ENCODE data around the gene PSMD4. TPM values are rescaled to one million over a fixed set of nuclear protein-coding genes. Genes with fewer than 3 reads are reported as not detected.

PSMD4 gene
- total and polyA plus RNA-seq, 2 of the 8 experiments (the other 6 are each of a cell fraction or from before 2014, with no cell fraction given): 216 to 284 TPM

DNA sequence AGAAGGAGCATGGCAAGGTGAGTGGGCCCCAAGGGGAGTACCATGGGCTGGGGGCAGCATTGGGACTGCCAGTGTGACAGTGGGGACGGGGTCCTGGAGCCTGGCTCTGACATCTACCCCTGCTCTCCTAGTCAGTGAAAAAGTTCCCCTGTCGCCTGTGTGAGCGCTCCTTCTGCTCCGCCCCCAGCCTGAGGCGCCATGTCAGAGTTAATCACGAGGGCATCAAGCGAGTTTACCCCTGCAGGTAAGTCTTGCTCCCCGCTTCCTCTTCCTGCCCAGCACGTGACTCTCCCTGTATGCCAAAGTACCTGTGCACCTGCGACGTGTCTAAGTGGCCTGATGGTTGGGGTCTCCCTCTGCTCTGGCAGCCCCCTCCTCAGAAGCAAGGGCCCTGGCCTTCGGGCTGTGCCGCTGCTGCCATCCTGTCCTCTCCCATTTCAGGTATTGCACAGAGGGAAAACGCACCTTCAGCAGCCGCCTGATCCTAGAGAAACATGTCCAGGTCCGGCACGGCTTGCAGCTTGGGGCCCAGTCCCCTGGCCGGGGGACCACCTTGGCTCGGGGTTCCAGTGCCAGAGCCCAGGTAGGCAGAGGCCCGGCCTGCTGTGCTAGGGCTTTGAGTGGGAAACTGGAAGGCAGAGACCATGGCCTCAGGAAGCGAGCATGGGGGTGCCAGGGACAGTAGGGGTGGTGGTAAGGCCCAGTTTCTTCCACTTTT lies 35.6 kb downstream of the PSMD4 start:
- H3K27ac ChIP-seq (ENCODE audit: low read depth, low read length): no peak overlapping the region

More for the DNA sequence above, 35.6 kb downstream of the PSMD4 start:
- no peak overlapping the region for H3K9ac ChIP-seq (replicated peaks in 1 of 4; ENCODE audit: extremely low read depth in 1 of 4, low read depth in 3 of 4, low read length in 3 of 4)
- no peak for TF ChIP-seq MAFK (IDR thresholded peaks at IDR 0.05; ENCODE audit: low read depth, low read length)
- TF ChIP-seq GABPA (IDR thresholded peaks at IDR 0.05; ENCODE audit: borderline replicate concordance, insufficient read depth, low read length): no peak
- peak; percentile 65; the same call in 1 of the 2 replicates for TF ChIP-seq POLR2AphosphoS5 (IDR thresholded peaks at IDR 0.05; ENCODE audit: low read depth, low read length)
- H3K18ac ChIP-seq (ENCODE audit: extremely low read depth, low read length): no peak overlapping the region
- no peak overlapping the region for H3K4ac ChIP-seq (replicated peaks; ENCODE audit: insufficient read length, low read depth, low read length)
- no peak overlapping the region for H2BK120ac ChIP-seq (replicated peaks; ENCODE audit: low read depth, low read length)
- no peaks in the 10 kb centered on the region for H3K27me3 ChIP-seq (replicated peaks in 1 of 4; ENCODE audit: control insufficient read depth in 3 of 4, extremely low read depth in 1 of 4, insufficient read depth in 3 of 4, low read length in 3 of 4)
- FAIRE-seq (no peak), DNase-seq (ENCODE audit: low read depth in 1 of 2, low spot score in 2 of 2) (no peak)
- WGBS, 2 experiments (ENCODE audit: extremely low coverage in 1 of 2, insufficient coverage in 1 of 2, insufficient read length in 1 of 2, insufficient replicate concordance in 2 of 2, low coverage in 1 of 2, low lambda C conversion rate in 2 of 2, missing lambda C conversion rate in 1 of 2): 92% methylated on average over 21 of the region's 21 CpGs; no CpG with 5 or more reads in 1 of the 2 experiments
- H2BK15ac ChIP-seq (ENCODE audit: low read length): no peak overlapping the region
- H2BK12ac ChIP-seq (ENCODE audit: low read depth, low read length): no peak overlapping the region
- no peak overlapping the region for H3K14ac ChIP-seq (ENCODE audit: insufficient read length)
- no peak overlapping the region for H3K56ac ChIP-seq (replicated peaks; ENCODE audit: insufficient read length, low read depth, low read length)
- no peaks in the 10 kb centered on the region for H3K9me3 ChIP-seq (ENCODE audit: insufficient read depth in 2 of 2, low read depth in 1 of 2, low read length in 1 of 2)
- ChIA-PET CTCF (ENCODE audit: partially characterized antibody) (interaction anchor here (0.6 kb wide), 1 partner anchor 18 kb away, joined by 3 read pairs; no protein-coding TSS in a partner anchor), POLR2A (ENCODE audit: partially characterized antibody) (interaction anchor here (0.6 to 1.7 kb wide), 5 partner anchors 9 to 127 kb away, joined by 3 to 14 read pairs (median 5); partner anchors contain the start of gene ZNF687)
- H4K91ac ChIP-seq (replicated peaks; ENCODE audit: insufficient read length, low read length): no peak overlapping the region
- H3K4me3 ChIP-seq (ENCODE audit: extremely low read depth in 1 of 4, insufficient read depth in 2 of 4, low read depth in 3 of 4, low read length in 4 of 4): no peak overlapping the region
- peaks cover 4 to 16% (median 10%) of the 10 kb centered on the region in 4 experiments for H3K4me1 ChIP-seq (replicated peaks in 1 of 4; ENCODE audit: control insufficient read depth in 3 of 4, insufficient read depth in 4 of 4, low read length in 3 of 4)
- peaks cover 0 to 10% of the 10 kb centered on the region in 2 experiments; a peak in 1 of 4 replicates for H3K79me2 ChIP-seq (ENCODE audit: control insufficient read depth in 1 of 2, insufficient read depth in 2 of 2, low read length in 2 of 2)
- H3K23me2 ChIP-seq (ENCODE audit: low read depth, low read length): no peaks in the 10 kb centered on the region
- H2AK5ac ChIP-seq (ENCODE audit: low read depth, low read length): no peak overlapping the region
- no peak overlapping the region for H3K23ac ChIP-seq (ENCODE audit: insufficient read length)
- H4K20me1 ChIP-seq (replicated peaks in 1 of 2; ENCODE audit: control insufficient read depth in 1 of 2, insufficient read depth in 2 of 2, low read length in 2 of 2): peaks cover 7 to 27% of the 10 kb centered on the region in 2 experiments
- H4K5ac ChIP-seq (ENCODE audit: insufficient read length, low read depth, low read length): no peak overlapping the region
- H2BK20ac ChIP-seq (ENCODE audit: low read length): no peak overlapping the region
- peaks cover 12% of the 10 kb centered on the region; the same call in 1 of the 2 replicates for H3K79me1 ChIP-seq (ENCODE audit: low read depth, low read length)
- no peak overlapping the region for H2AFZ ChIP-seq (ENCODE audit: low read length)
- no peak overlapping the region for H3K4me2 ChIP-seq (ENCODE audit: insufficient read depth in 1 of 2, low read depth in 2 of 2, low read length in 2 of 2)
- H2BK5ac ChIP-seq (ENCODE audit: low read depth, low read length): no peak overlapping the region; the same call in 1 of the 2 replicates
- no peak overlapping the region; the same call in 1 of the 2 replicates for H4K8ac ChIP-seq (ENCODE audit: extremely low read depth, insufficient read depth, low read length)
- peaks cover 24 to 82% (median 43%) of the 10 kb centered on the region in 4 experiments for H3K36me3 ChIP-seq (ENCODE audit: control insufficient read depth in 2 of 4, insufficient read depth in 4 of 4, low read length in 3 of 4)

Data from H1 (cell line).